GM23248 (cell line): ENCODE results near the gene RPS6KC1.

Source experiments
- EZH2 ChIP-seq: fragments of 200-600 bp; sonication (generic); IDR thresholded peaks from 2 replicates; pipeline ENCODE4 v1.6.1; 2018; ENCODE audit warnings: antibody characterized with exemption, mild to moderate bottlenecking; ENCODE audit not compliant: insufficient read depth, poor library complexity, severe bottlenecking
- EZH2phosphoT487 ChIP-seq: fragments of 200-600 bp; sonication (generic); IDR thresholded peaks from 2 replicates; pipeline ENCODE4 v1.6.1; 2018; ENCODE audit warnings: antibody characterized with exemption, moderate library complexity, mild to moderate bottlenecking, low read depth; ENCODE audit not compliant: insufficient read depth

DNA sequence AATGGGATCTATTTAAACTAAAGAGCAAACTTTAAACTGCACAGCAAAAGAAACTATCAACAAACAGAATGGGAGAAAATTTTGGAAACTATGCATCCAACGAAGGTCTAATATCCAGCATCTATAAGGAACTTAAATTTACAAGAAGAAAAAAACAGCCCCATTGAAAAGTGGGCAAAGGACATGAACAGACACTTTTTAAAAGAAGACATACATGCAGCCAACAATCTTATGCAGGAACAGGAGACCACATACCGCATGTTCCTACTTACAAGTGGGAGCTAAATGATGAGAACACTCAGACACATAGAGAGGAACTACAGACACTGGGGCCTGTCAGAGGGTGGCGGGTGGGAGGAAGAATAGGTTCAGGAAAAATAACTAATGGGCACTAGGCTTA is 149.6 kb downstream of the RPS6KC1 start:
- TF ChIP-seq EZH2, result no peak
- no peak for TF ChIP-seq EZH2phosphoT487
